ENCODE measurements around the gene PGA4. TPM values are rescaled to one million over a fixed set of nuclear protein-coding genes. Genes with fewer than 3 reads are reported as not detected.
"Not testable (repeated sequence)": the region's sequence is repeated elsewhere in the genome, so short reads cannot be mapped to it uniquely, and the experiment has no call there.

The PGA4 gene
- total and polyA plus RNA-seq, 2 experiments from 2014 or later, result 0.81 TPM; not detected in 1

DNA sequence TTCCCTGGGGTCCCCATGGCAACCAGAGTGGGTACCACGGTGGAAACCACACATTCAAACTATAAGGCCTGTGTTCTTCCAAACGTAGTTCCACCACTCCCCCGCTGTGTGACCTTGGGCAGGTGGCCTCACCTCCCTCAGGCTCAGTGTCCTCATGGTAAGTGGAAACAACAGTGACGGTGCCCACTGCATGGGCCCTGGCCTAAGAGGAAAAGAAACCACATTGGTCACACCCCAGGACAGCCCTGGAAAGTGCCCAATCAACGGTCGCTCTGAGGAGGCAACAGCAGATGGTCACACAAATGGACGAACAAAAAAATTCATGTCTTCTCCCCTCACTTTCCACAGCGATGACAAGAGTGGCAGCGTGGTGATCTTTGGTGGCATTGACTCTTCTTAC, 25.9 kb downstream of the PGA4 start:
- H3K27ac Mint-ChIP-seq; ATAC-seq; H2AFZ ChIP-seq; H3K27me3 ChIP-seq (ENCODE audit: insufficient read depth); H3K9me3 Mint-ChIP-seq; H3K4me2 ChIP-seq; H3K4me3 ChIP-seq; H3K36me3 Mint-ChIP-seq (ENCODE audit: low read depth); H3F3A ChIP-seq (replicated peaks; ENCODE audit: low read depth); H3K4me1 ChIP-seq (ENCODE audit: insufficient read depth); H3K27ac ChIP-seq (ENCODE audit: low read depth); H3K4me1 Mint-ChIP-seq; DNase-seq (ENCODE audit: low spot score); H3K79me2 ChIP-seq (replicated peaks; ENCODE audit: insufficient read depth); H3K4me3 Mint-ChIP-seq; H3K9me2 ChIP-seq (ENCODE audit: insufficient read depth); H4K20me1 ChIP-seq (replicated peaks; ENCODE audit: insufficient read depth); H3K27me3 Mint-ChIP-seq (ENCODE audit: insufficient read depth, low read depth, poor library complexity); H3K36me3 ChIP-seq (ENCODE audit: insufficient read depth): not testable (repeated sequence)

DNA sequence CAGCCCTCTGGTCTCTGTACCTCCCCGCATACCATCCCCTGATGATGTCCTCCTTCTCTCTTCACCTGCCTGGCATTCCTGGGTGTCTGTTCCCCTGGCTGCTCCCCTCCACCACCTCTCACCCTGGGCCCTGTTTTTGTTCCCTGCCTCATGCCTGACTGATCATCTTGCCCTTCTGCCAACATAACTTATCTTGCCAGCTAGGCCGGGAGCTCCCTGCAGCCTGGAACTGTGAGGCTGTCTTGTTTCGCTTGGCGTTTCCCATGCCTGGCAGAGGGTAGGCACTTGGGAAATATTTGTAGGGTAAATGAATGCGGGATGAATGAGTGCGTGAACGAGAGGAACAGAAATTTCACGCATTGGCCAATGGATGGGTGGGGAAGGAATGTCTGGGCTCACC, 27.1 kb downstream of the PGA4 start:
- H2AFZ ChIP-seq; H3K4me2 ChIP-seq; H3F3A ChIP-seq (replicated peaks; ENCODE audit: low read depth); H4K20me1 ChIP-seq (replicated peaks; ENCODE audit: insufficient read depth); H3K4me1 Mint-ChIP-seq; DNase-seq (ENCODE audit: low spot score); H3K4me3 Mint-ChIP-seq; ATAC-seq; H3K27me3 Mint-ChIP-seq (ENCODE audit: insufficient read depth, low read depth, poor library complexity); H3K4me3 ChIP-seq; H3K4me1 ChIP-seq (ENCODE audit: insufficient read depth); H3K27me3 ChIP-seq (ENCODE audit: insufficient read depth); H3K27ac Mint-ChIP-seq; H3K27ac ChIP-seq (ENCODE audit: low read depth); H3K9me2 ChIP-seq (ENCODE audit: insufficient read depth); H3K36me3 Mint-ChIP-seq (ENCODE audit: low read depth); H3K79me2 ChIP-seq (replicated peaks; ENCODE audit: insufficient read depth); H3K36me3 ChIP-seq (ENCODE audit: insufficient read depth); H3K9me3 Mint-ChIP-seq: not testable (repeated sequence)

DNA sequence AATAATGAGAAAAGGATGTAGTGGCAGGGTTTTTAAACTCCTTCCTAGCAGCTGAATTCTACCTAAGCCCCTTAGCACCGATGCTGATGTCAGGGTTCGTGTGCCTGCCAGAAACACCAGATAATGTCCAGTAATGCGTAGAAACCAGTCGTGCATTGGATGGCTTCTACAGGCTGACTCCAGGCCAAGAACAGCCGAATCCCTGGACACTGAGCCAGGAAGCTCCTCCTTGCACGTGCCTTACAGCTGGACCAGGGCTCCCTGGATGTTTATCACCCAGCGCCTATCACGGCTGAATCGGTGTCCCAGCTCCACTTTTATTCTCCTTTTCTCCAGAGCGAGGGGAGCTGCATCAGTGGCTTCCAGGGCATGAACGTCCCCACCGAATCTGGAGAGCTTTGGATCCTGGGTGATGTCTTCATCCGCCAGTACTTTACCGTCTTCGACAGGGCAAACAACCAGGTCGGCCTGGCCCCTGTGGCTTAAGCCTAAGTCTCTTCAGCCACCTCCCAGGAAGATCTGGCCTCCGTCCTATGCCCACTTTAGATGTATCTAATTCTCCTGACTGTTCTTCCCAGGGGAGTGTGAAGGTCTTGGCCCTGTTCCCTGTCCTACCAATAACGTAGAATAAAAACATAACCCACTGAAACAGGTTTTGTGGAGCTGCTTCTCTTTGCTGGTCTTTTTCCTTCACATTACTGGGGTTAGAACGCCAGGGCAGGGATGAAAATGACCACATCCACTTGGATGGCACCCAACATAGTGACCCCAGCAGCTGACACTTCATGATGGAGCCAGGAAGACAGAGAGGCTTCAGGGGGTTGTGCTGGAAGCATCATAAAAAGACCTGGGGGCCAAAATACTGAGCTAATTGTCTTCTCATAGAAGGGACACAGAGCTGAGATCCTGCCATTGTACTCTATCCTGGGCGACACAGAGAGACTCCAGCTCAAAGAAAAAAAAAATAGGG, 28.9 kb downstream of the PGA4 start:
- not testable (repeated sequence) for H4K20me1 ChIP-seq (replicated peaks; ENCODE audit: insufficient read depth); H3K4me3 ChIP-seq; H3F3A ChIP-seq (replicated peaks; ENCODE audit: low read depth); H3K4me1 Mint-ChIP-seq; H3K27me3 Mint-ChIP-seq (ENCODE audit: insufficient read depth, low read depth, poor library complexity); H3K9me2 ChIP-seq (ENCODE audit: insufficient read depth); H3K9me3 Mint-ChIP-seq; H3K27ac Mint-ChIP-seq; H3K4me2 ChIP-seq; H2AFZ ChIP-seq; H3K79me2 ChIP-seq (replicated peaks; ENCODE audit: insufficient read depth); H3K4me1 ChIP-seq (ENCODE audit: insufficient read depth); H3K36me3 Mint-ChIP-seq (ENCODE audit: low read depth); H3K4me3 Mint-ChIP-seq; H3K36me3 ChIP-seq (ENCODE audit: insufficient read depth); DNase-seq (ENCODE audit: low spot score); ATAC-seq; H3K27ac ChIP-seq (ENCODE audit: low read depth); H3K27me3 ChIP-seq (ENCODE audit: insufficient read depth)

DNA sequence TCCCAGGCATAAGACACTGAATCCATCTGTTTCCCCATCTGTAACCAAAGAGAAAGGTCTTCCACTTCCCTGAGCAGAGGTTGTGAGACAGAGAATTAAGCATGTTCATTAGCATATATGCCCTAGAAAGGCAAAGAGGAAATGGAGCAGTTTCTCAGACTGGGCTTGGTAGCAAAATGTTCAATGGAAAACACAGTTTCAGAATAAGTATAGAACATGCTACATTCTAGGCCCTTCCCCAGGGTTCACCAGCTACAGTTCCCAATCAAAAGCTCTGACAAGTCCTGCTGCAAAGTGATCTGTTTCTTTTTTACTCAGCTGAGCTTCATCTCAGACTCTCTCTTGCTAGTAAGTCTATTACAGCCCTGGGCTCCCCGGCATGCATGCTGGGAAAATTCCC, 30.2 kb downstream of the PGA4 start:
- not testable (repeated sequence) for H3K9me3 Mint-ChIP-seq; ATAC-seq; H3K36me3 Mint-ChIP-seq (ENCODE audit: low read depth); H3K4me2 ChIP-seq; H4K20me1 ChIP-seq (replicated peaks; ENCODE audit: insufficient read depth); H3K4me1 ChIP-seq (ENCODE audit: insufficient read depth); H3K27ac ChIP-seq (ENCODE audit: low read depth); H3K4me3 Mint-ChIP-seq; H2AFZ ChIP-seq; H3K36me3 ChIP-seq (ENCODE audit: insufficient read depth); H3K9me2 ChIP-seq (ENCODE audit: insufficient read depth); H3K27ac Mint-ChIP-seq; H3K4me1 Mint-ChIP-seq; H3K27me3 Mint-ChIP-seq (ENCODE audit: insufficient read depth, low read depth, poor library complexity); H3F3A ChIP-seq (replicated peaks; ENCODE audit: low read depth); H3K4me3 ChIP-seq; DNase-seq (ENCODE audit: low spot score); H3K27me3 ChIP-seq (ENCODE audit: insufficient read depth); H3K79me2 ChIP-seq (replicated peaks; ENCODE audit: insufficient read depth)

Measured in GM23338 (cell line).